SU-DHL-6 (cell line): Measurements from ENCODE around the gene EIF4G1.

ENCODE experiments used
- H2AFZ ChIP-seq: fragments of 200-600 bp; sonication (generic); 2 replicates; pipeline ENCODE4 v1.6.1; 2014; ENCODE audit warnings: low read depth, mild to moderate bottlenecking, moderate library complexity, mixed read lengths, antibody characterized with exemption, low read length; ENCODE audit not compliant: severe bottlenecking
- H3F3A ChIP-seq: fragments of 200-600 bp; shearing (Covaris generic); 2 replicates; pipeline ENCODE4 v1.6.0; 2016; ENCODE audit warnings: antibody characterized with exemption, mild to moderate bottlenecking; ENCODE audit not compliant: insufficient read depth
- H3K27ac ChIP-seq: fragments of 200-600 bp; sonication (generic); 2 replicates; pipeline ENCODE4 v1.5.1; 2016; ENCODE audit warnings: low read depth, mild to moderate bottlenecking, low read length, moderate library complexity, mixed read lengths
- H3K27me3 ChIP-seq: fragments of 200-600 bp; sonication (generic), shearing (Covaris generic); 2 replicates; pipeline ENCODE4 v1.6.0; 2014; ENCODE audit warnings: mild to moderate bottlenecking, low read length
- H3K36me3 ChIP-seq: fragments of 200-600 bp; sonication (generic); 2 replicates; pipeline ENCODE4 v1.6.1; 2014; ENCODE audit warnings: mild to moderate bottlenecking, low read length, mixed read lengths
- H3K4me2 ChIP-seq: fragments of 300-600, 200-600 bp; shearing (Covaris generic), sonication (generic); 2 replicates; pipeline ENCODE4 v1.6.0; 2014; ENCODE audit warnings: low read length, low read depth, mild to moderate bottlenecking; ENCODE audit not compliant: poor library complexity, severe bottlenecking
- H3K4me3 ChIP-seq: fragments of 200-600 bp; sonication (generic); 2 replicates; pipeline ENCODE4 v1.5.1; 2014; ENCODE audit warnings: antibody characterized with exemption, low read length, mild to moderate bottlenecking, mixed read lengths; ENCODE audit not compliant: insufficient read depth, poor library complexity, severe bottlenecking
- H3K79me2 ChIP-seq: fragments of 200-600 bp; sonication (generic); 2 replicates; pipeline ENCODE4 v1.6.1; 2014; ENCODE audit warnings: mild to moderate bottlenecking, low read length, moderate library complexity; ENCODE audit not compliant: insufficient read depth
- H3K9ac ChIP-seq: fragments of 200-600 bp; sonication (generic); 2 replicates; pipeline ENCODE4 v1.7.0; 2014; ENCODE audit warnings: mild to moderate bottlenecking, low read length
- H3K9me2 ChIP-seq: fragments of 200-600 bp; sonication (generic); replicated peaks from 2 replicates; pipeline ENCODE4 v1.6.1; 2014; ENCODE audit warnings: low read length; ENCODE audit not compliant: insufficient read depth
- H3K9me3 ChIP-seq: fragments of 200-600 bp; sonication (generic); 2 replicates; pipeline ENCODE4 v1.6.1; 2014; ENCODE audit warnings: low read length, mixed read lengths; ENCODE audit not compliant: insufficient read depth
- H4K20me1 ChIP-seq: fragments of 200-600 bp; sonication (generic); 2 replicates; pipeline ENCODE4 v1.6.1; 2014; ENCODE audit warnings: low read depth, mild to moderate bottlenecking, antibody characterized with exemption, low read length, moderate library complexity, mixed read lengths
- CTCF ChIP-seq: fragments of 200-600 bp; sonication (generic); IDR thresholded peaks from one replicate; pipeline ENCODE4 v1.5.1; 2017; ENCODE audit warnings: antibody characterized with exemption, mild to moderate bottlenecking, low read length, moderate library complexity; ENCODE audit not compliant: insufficient read depth, poor library complexity, severe bottlenecking
- EZH2phosphoT487 ChIP-seq: fragments of 200-600 bp; sonication (generic), shearing (Covaris generic); conservative IDR thresholded peaks from 2 replicates; pipeline ENCODE4 v1.6.1; 2018; ENCODE audit warnings: mild to moderate bottlenecking, antibody characterized with exemption, low read length, moderate library complexity, mixed read lengths

Gene EIF4G1

GRCh38 chr3:184368586-184369183 is 54.3 kb downstream of the EIF4G1 start:
- Histone ChIP-seq H3F3A (peaks cover 10% of the 10 kb centered on the region), H3K4me3 (no peak overlapping the region), H3K4me2 (no peak overlapping the region), H3K27ac (no peak overlapping the region), H3K9me3 (no peaks in the 10 kb centered on the region), H2AFZ (no peak overlapping the region), H3K27me3 (no peaks in the 10 kb centered on the region), H3K9me2 (no peaks in the 10 kb centered on the region), H3K79me2 (peaks cover 16% of the 10 kb centered on the region), H3K9ac (no peak overlapping the region), H3K36me3 (peaks cover 12% of the 10 kb centered on the region; the same call in 1 of the 2 replicates), H4K20me1 (no peaks in the 10 kb centered on the region; the same call in 1 of the 2 replicates)
- TF ChIP-seq EZH2phosphoT487 (no peak), CTCF (no peak)

GRCh38 chr3:184371570-184372018 is 57.2 kb downstream of the EIF4G1 start:
- H3K79me2 ChIP-seq, result no peaks in the 10 kb centered on the region
- no peaks in the 10 kb centered on the region for H4K20me1 ChIP-seq
- H3K9me3 ChIP-seq, result no peaks in the 10 kb centered on the region
- H3K9me2 ChIP-seq, result no peaks in the 10 kb centered on the region
- H3K4me3 ChIP-seq, result no peak overlapping the region
- H3K27ac ChIP-seq, result no peak overlapping the region
- H3K4me2 ChIP-seq, result no peak overlapping the region
- peaks cover 6% of the 10 kb centered on the region; the same call in 1 of the 2 replicates for H3K36me3 ChIP-seq
- H3K9ac ChIP-seq, result no peak overlapping the region
- no peaks in the 10 kb centered on the region for H3K27me3 ChIP-seq
- H2AFZ ChIP-seq, result no peak overlapping the region
- peaks cover 10% of the 10 kb centered on the region for H3F3A ChIP-seq
- TF ChIP-seq EZH2phosphoT487 (no peak), CTCF (peak; percentile 37)

GRCh38 chr3:184372296-184372821 is 58.0 kb downstream of the EIF4G1 start:
- TF ChIP-seq CTCF, result no peak
- TF ChIP-seq EZH2phosphoT487, result no peak

More at GRCh38 chr3:184372296-184372821, 58.0 kb downstream of the EIF4G1 start:
- H3K27me3 ChIP-seq, result no peaks in the 10 kb centered on the region
- no peak overlapping the region for H3K4me3 ChIP-seq
- H3K79me2 ChIP-seq, result no peaks in the 10 kb centered on the region
- H4K20me1 ChIP-seq, result no peaks in the 10 kb centered on the region
- H3K36me3 ChIP-seq, result no peaks in the 10 kb centered on the region; the same call in 1 of the 2 replicates
- no peak overlapping the region for H3K27ac ChIP-seq
- H2AFZ ChIP-seq, result no peak overlapping the region
- no peak overlapping the region for H3K4me2 ChIP-seq
- H3K9me3 ChIP-seq, result no peaks in the 10 kb centered on the region
- no peak overlapping the region for H3K9ac ChIP-seq
- H3K9me2 ChIP-seq, result no peaks in the 10 kb centered on the region
- peaks cover 10% of the 10 kb centered on the region for H3F3A ChIP-seq
